Measurements from ENCODE around the gene TNXB. TPM values are rescaled to one million over a fixed set of nuclear protein-coding genes. Genes with fewer than 3 reads are reported as not detected.

The TNXB gene
- total RNA-seq, 4 donors from 2014 or later: 42.2 to 112 (median 80.9) TPM

Small RNA genes within 50 kb of the gene (small RNA-seq; reads per million reads assigned to genes)
- gene RNA5SP206: 0.28 reads per million

Other genes starting within 250 kb of the TNXB start
- gene NEU1, start 246.5 kb downstream of the TNXB start, total RNA-seq: 10 to 100 TPM; 54.4 to 98.1 (median 65.9) TPM
- 10 to 100 TPM in 2 of 4 donors, 1 to 10 TPM in 2; 1.6 to 16.2 (median 7.7) TPM for gene SLC44A4, start 230.3 kb downstream of the TNXB start, total RNA-seq
- 10 to 100 TPM; 26.9 to 47.7 (median 38.7) TPM for gene EHMT2, start 211.6 kb downstream of the TNXB start, total RNA-seq
- 1 to 10 TPM in 3 of 4 donors, under 1 TPM in 1; 0.94 to 2.9 (median 1.5) TPM for gene ZBTB12, start 207.3 kb downstream of the TNXB start, total RNA-seq
- gene C2, start 181.6 kb downstream of the TNXB start, total RNA-seq: 1 to 10 TPM; 2.5 to 6.2 (median 4.4) TPM
- 10 to 100 TPM; 10.5 to 36.7 (median 16.4) TPM for gene CFB, start 163.2 kb downstream of the TNXB start, total RNA-seq
- gene NELFE, start 150.4 kb downstream of the TNXB start, total RNA-seq: 100 to 1,000 TPM in 3 of 4 donors, 10 to 100 TPM in 1; 83.2 to 114 (median 106) TPM
- 10 to 100 TPM; 35.1 to 47.1 (median 39.4) TPM for gene SKIC2, start 150.2 kb downstream of the TNXB start, total RNA-seq
- gene DXO, start 137.2 kb downstream of the TNXB start, total RNA-seq: 10 to 100 TPM; 21.3 to 36.4 (median 33.9) TPM
- 100 to 1,000 TPM; 181 to 401 (median 227) TPM for gene C4A, start 127.3 kb downstream of the TNXB start, total RNA-seq
- 100 to 1,000 TPM; 233 to 370 (median 285) TPM for gene C4B, start 94.5 kb downstream of the TNXB start, total RNA-seq
- 1 to 10 TPM in 1 of 4 donors, under 1 TPM in 2, not detected in 1; 0.24 to 1.7 (median 0.33) TPM for gene CYP21A2, start 70.9 kb downstream of the TNXB start, total RNA-seq
- gene ATF6B, start 18.9 kb upstream of the TNXB start, total RNA-seq: 10 to 100 TPM; 41.5 to 63.5 (median 57.3) TPM
- gene FKBPL, start 20.9 kb upstream of the TNXB start, total RNA-seq: 10 to 100 TPM in 1 of 4 donors, 1 to 10 TPM in 3; 3.6 to 11.8 (median 6.8) TPM
- under 1 TPM in 3 of 4 donors, not detected in 1; 0.49 to 0.81 (median 0.67) TPM for gene PRRT1, start 42.6 kb upstream of the TNXB start, total RNA-seq
- 10 to 100 TPM; 13.0 to 26.1 (median 24.1) TPM for gene PPT2, start 44.8 kb upstream of the TNXB start, total RNA-seq
- gene EGFL8, start 55.3 kb upstream of the TNXB start, total RNA-seq: 1 to 10 TPM; 2.3 to 9.8 (median 6.5) TPM
- gene AGPAT1, start 66.7 kb upstream of the TNXB start, total RNA-seq: 10 to 100 TPM; 48.6 to 69.2 (median 54.8) TPM
- 100 to 1,000 TPM in 3 of 4 donors, 10 to 100 TPM in 1; 64.0 to 114 (median 107) TPM for gene RNF5, start 69.1 kb upstream of the TNXB start, total RNA-seq
- 10 to 100 TPM; 10.3 to 70.6 (median 36.8) TPM for gene AGER, start 74.9 kb upstream of the TNXB start, total RNA-seq
- gene PBX2, start 80.9 kb upstream of the TNXB start, total RNA-seq: 10 to 100 TPM; 66.0 to 93.4 (median 74.2) TPM
- gene GPSM3, start 83.3 kb upstream of the TNXB start, total RNA-seq: 1 to 10 TPM; 4.2 to 6.5 (median 5.5) TPM
- gene NOTCH4, start 114.7 kb upstream of the TNXB start, total RNA-seq: 10 to 100 TPM; 11.0 to 37.9 (median 17.5) TPM